HG03565 (cell line): Measurements from ENCODE around the gene PGBD5.

ENCODE experiments used
- ATAC-seq: cut with Tn5 transposase; IDR thresholded peaks from one replicate; pipeline ENCODE4 v1.9.1; 2021; ENCODE audit warnings: mild to moderate bottlenecking, moderate library complexity; ENCODE audit not compliant: unreplicated experiment

PGBD5 gene

DNA sequence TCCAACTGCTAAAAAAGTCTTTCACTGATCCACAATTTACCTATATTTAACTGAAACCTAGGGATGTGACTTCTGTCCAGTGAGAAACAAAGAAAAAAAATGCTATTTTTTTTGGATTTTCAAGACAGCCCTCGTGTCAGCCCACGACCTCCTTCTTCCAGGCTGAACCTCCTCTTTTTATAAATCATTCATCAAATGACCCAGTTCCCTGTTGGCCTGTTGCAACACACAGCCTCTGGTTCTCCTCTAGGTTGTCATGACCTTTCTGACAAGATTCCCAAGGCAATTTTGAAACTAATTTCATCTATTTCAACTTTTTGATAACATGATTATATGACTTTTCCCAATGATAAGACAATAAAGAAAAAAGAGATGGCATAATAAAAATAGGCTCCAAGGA, 74.6 kb downstream of the PGBD5 start:
- no peak for ATAC-seq

DNA sequence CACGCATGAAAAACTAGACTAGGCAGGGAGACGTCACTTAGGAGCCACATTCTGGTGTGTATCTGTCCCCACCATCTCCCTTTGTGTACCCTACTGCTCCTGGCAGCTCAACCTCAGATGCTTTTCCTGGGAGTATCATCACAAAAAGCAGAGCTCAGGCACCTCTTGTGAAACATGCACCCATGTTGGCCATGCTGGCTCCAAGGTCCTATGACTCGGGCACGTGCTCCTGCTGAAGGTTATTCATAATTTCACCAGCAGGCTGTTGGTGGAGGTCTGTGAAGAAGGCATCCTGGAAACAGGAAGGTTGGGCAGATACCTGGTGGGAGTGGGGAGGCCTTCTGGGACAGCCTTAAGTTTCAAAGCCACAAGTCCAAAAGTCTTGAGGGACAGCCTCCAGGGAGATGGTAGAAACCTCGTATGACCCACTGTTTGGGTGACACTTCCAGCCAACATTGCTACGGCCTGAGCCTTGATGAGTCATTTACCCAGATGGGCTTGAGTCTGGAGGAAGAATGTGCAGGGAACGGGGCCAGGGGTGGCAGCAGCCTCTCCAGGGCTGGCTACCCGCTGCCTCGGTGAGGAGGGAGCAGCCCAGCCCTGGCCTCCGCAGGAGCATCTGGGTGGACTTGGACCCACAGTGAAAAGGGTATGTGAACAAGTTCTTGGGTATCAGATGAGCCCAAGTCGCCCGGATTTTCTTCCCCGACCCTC, 75.8 kb downstream of the PGBD5 start:
- no peak for ATAC-seq

DNA sequence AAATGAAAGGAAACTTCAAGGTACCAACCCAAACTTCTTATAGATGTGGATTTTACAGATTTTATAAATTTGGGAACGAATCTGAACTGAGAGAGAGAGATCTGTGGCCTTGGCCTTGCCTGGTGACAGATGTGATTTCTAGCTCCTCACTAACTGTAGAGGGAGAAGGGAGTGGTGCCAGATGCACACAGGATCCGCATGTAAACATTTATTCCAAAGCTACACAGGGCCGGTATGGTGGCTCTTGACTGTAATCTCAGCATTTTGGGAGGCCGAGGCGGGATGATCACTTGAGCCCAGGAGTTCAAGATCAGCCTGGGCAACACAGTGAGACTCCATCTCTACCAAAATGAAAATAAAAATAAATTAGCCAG, 77.1 kb downstream of the PGBD5 start:
- ATAC-seq: no peak

DNA sequence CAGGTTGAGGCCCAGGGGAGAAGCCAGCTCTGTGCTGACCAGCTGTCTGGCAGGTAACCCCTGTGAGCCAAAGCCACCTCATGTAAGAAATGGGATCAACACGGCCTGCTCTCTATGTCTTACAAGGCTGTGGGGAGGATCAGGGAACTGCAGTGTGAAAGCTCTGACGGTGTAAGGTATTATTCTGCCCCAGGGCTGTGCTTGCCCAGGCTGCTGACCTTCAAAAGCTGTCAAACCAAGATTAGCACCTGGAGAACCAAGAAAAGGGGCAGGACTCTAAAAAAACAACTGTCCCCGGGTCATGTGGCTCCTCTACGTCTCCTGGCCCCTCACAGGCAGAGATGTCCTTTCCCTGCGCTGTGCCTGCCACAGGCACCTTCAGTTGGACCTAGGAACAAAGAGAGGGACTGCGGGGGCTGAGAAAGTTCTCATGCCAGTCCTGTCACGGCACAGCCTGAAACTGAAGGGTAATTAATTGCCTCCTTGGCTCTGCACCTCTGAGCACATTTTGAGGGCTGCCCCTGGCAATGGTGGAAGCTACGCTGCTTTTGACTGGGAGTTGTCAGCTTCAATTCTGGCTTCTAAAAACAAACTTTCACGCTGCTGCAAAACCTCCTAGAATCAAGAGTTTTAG, 77.6 kb downstream of the PGBD5 start:
- ATAC-seq: no peak

DNA sequence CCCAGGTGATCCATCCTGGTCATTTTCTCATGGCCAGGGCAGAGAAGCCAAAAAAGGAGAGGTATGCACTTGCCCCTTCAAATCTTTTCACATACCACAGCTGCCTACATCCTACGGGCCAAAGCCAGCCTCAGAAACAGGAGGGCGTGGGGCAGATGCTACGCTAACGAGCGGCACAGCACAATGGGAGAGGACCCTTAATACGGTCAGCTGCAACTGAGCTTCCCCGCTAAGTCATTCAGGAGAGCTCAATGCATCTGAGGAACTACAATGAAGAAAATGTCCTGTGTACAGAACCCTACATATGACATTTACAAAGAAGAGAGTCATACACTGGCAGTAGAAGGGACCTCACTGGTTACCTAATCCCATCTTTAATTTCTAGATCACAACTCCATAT, 78.2 kb downstream of the PGBD5 start:
- no peak for ATAC-seq

DNA sequence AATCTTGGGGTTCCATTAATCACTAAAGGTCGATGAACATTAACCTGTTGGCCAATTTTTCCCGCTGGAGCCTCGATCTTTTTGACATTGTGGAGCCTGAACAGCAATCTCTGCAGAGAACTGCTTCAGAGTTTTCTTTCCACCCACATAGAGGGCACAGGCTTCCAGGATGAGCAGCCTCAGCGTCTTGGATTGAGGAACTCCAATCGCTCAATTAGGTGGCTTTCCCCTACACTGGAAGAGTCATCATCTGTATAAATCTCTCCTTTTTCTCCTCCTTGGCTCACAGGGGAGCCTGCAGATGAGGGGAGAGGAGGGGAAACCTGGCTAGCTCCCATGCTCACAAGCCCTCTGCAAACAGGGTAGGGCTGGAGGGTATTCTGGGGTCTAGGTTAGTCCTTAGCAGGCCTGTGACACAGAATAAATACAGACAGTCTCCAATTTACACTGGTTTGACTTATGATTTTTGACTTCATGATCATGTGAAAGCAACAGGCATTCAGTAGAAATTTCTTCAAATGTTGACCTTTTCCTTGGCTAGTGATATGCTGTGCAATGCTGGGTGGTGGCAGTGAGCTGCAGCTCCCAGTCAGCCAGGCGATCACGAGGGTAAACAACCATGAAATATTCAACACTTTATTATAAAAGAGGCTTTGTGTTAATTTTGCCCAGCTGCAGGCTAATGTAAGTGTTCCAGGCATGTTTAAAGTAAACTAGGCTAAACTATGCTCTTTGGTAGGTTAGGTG, 80.8 kb downstream of the PGBD5 start:
- no peak for ATAC-seq

DNA sequence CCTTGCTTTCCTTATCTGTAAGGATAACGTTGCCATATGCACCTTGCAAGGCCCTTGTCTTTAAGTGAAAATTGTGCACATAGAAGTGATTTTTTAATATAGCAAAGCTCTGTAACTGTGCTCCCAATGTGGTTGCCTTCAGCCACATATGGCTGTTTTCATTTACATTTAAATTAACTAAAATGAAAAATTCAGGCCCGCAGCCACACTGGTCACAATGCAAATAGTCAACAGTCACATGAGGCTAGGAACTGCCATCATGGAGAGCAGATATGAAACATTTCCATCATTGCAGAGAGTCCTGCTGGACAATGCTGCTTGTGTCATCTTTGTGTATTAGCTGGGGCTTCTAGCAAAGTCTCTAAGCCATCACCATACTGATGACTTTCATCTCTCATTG, 83.4 kb downstream of the PGBD5 start:
- no peak for ATAC-seq

DNA sequence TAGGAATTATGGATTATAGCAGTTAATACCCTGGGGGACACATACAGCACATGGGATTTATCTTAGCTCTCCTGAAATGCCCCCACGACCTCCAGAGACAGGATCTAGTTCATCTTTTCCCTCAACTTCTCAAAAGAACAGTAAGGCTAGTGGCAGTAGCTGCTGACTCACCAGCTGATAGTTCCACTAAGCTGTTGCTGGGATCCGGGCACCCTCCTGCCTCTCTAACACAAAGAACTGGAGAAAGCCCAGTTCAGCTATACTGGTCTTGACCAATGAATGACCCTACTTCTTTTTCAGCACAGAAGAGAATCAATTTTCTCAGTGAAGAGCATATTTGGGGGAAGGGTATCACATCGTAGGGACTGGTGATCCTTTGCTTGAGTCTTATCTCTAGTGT, 84.1 kb downstream of the PGBD5 start:
- no peak for ATAC-seq

DNA sequence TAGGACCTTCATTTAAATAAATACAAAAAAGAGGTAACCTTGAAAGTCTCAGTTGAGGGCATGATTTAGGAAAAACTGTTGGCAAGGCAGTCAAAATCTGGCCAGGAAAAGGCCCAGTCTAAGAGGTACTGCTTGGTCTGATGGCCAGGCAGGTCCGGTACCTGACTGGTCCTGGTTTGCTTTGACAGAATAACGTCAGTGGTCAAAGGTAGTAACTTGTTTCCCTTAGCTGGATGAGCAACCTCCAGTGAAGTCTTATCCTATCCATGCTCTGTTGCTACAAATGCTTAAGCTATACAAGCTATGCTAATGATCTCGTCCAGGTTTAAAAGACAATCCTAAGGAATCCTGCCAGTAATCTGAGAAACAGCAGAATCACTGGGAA, 85.0 kb downstream of the PGBD5 start:
- ATAC-seq: no peak

DNA sequence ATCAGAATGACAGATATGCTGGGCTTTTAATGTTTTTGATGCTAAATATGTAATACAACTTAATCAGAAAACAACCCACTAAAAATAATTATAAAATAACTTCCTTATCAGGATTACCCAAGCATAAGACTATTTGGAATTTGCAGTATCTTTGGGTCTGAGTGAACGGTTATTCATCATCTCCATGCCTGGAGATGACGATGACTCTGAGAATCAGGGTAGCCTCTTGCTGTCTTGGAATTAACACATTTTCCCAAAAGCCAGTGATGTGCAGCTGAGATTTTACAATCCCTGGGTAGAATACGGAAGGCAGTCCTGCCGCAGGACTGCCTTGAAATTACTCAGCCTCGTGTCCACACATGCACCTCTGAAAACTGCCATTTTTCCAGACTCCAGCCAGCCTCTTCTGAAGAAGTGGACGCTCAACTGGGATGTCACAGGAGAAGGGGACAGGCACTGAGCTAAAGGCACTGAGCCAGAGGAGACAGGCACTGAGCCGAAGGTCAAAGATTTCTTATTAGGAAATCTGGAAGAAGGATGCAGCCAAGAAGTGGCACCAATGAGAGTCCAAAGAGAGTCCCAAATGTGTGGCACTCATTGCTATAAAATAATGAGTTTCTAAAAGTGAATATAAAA, 85.5 kb downstream of the PGBD5 start:
- ATAC-seq: no peak

DNA sequence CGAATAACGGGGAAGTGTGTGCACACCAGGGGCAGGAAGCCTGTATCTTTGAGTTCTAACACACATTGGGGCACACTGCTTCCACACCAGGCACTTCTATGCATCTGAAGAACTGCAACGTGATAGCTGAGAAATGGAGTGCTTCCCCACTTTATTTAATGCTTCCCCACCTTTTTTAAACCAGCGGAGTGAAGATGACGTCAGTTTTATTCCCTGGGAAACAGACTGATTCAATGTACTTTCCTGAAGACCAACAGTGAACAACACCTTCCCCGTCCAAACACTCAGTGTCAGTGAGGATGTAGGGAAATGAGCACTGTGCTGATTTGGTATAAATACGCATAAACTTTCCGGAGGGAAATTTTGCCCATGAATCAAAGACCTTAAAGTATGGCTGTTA, 87.1 kb downstream of the PGBD5 start:
- no peak for ATAC-seq

DNA sequence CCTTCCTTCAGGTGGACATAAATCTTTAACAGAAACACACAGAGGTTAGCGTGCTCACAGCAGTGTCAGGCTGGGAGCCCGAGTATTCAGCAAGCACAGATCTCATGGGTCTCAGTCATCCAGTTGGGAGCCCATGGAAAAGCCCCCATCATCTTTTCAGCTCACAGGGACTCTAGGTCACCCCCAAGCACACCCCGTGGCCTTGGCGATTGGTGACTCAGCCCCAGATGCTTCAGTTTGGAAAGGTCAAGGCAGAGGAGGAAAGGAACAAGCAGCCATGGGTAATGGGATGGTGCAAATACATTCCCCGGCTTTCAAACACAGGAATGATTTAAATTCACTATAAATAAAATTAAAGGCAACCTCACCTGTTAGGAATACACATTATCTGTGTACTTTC, 88.9 kb downstream of the PGBD5 start:
- ATAC-seq: no peak

DNA sequence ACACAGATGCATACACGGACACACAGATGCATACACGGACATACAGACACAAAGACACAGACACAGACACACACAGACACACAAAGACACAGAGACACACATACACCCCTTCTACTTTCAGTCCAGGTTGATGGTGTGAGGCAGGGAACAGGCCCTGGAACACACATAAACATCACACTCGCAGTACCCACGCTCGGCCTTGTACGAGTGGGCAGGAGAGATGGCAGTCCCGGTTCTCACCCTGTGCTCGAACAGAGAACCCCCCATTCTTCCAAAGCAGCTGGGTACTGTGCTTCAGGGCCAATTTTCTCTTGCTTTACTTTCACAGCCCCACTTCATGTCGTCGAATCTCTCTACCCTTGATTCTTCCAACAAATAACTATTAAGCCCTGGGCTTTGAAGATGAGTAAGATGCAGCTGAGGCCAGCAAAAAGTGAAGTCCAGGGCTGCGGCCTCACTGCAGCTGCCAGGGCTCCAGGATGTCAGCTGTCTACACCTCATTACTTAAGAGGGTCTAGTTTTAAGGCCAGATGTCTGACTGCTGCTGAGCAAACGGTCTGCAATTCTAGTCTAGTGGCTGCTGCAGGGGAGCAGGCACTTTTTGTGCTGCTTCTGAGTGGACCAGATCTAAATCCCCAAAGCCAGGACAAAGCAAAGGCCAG, 90.1 kb downstream of the PGBD5 start:
- no peak for ATAC-seq

DNA sequence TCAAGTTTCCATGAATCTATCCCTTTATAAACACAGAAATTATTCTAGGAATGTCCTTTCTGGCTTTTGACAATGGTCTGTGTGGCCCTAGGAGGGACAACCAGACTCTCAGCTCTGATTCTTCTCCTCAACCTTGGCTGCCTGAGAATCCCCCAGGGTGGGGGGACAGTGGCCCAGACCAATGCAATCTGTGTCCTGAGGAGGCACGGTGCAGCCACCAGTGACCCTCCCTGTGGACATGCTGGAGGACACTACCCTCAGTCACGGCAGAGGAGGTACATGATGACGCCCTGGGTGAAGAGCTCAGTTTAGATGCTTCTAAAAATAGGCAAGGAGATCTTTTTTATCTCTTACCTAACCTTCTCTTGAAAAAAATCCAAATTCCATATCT, 91.7 kb downstream of the PGBD5 start:
- ATAC-seq: no peak

DNA sequence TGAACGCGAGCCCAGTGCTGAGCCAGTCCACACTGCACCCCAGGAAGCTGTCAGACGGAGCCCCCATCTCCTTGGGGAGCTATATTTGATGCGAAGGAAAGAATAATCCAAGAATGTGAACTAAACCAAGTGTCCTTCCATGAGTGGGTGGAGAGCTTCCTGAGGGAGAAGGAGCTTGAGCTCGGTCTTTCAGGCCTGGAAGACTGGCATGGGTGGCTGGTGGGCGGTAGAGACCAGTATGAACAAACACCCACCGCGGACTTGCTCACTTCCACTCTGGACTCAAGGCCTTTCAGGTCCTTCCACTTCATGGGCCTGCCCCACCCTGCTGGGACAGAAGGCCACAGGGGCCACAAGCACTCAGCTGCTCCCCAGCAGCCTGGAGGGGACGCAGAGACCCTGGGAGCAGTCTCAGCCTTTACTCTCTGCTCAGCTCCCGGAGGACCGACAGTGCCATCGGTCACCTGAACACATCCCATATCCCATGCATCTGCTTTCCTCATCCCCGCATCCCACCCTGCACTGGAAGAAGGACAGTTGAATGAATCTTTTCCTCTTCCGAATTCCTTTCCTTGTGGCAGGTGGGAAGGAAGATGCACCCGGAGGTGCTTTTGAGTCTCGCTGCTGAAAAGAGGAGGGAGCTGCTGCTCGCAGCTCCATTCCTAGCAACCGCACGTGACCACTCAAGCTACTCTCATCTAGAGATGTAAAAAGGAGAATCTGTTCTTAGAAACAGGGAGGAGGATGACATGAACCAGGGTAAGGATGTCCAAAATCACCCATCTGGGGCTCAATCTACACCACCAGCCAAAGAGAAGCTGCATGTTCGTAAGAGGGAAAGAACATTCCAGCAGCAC, 92.3 kb downstream of the PGBD5 start:
- ATAC-seq: no peak

DNA sequence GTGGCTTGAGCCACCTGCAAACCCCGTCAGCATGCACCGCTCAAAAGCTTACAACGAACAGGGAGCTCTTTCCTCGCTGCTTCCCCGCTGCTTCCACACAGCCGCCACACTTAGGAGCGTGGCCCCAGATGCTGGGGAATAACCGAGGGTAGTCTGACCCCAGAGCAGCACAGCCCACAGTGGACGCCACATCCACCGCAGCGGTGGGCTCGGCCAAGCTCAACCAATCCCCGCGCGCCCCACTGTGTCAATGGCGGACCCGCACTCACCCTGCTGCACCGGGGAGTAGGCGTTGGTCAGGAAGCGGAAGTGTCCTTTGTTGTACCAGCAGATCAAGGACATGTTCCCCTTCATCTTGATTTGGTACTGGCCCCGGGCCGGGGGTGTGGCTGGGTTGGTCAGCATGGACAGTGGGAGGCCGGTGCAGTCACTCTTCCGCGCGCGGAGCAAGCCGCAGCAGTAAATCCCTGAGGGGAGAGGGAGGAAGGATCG, 93.5 kb downstream of the PGBD5 start:
- ATAC-seq: no peak

DNA sequence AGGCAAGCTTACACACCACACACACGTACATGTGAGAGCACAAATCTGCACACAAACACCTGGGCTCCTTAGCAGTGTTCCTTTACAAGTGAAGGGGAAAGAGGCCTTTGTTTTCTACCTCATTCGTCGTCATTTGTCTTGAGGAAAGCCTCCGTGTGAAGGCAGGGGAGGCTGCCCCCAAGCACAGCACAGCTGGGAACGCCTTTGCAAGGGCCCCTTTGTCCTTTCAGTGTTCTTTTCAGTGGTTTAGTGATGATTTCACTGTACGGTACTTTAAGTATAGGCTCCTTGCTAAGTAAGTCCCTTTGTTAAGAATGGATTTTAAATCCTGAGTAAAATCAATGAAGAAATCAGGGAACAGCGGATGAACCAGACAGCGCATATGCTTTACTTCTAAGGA, 94.1 kb downstream of the PGBD5 start:
- no peak for ATAC-seq

DNA sequence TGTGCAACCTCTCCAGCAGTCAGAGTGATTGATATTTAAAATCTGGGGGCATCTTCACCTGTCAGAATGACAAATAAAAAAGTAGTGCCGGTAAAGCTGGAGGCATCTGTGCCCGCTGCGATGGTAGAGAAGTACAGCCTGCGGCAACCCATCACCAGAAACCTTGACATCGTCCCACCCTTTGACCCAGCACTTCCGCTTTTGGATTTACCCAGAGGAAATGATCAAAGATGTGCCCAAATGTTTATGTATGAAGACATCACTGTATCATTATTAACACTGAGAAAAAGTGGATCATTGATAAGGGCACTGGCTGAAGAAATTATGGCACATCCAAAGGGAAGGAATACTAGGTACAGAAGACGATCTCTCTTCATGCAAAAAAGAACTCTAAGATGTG, 96.0 kb downstream of the PGBD5 start:
- ATAC-seq: no peak

DNA sequence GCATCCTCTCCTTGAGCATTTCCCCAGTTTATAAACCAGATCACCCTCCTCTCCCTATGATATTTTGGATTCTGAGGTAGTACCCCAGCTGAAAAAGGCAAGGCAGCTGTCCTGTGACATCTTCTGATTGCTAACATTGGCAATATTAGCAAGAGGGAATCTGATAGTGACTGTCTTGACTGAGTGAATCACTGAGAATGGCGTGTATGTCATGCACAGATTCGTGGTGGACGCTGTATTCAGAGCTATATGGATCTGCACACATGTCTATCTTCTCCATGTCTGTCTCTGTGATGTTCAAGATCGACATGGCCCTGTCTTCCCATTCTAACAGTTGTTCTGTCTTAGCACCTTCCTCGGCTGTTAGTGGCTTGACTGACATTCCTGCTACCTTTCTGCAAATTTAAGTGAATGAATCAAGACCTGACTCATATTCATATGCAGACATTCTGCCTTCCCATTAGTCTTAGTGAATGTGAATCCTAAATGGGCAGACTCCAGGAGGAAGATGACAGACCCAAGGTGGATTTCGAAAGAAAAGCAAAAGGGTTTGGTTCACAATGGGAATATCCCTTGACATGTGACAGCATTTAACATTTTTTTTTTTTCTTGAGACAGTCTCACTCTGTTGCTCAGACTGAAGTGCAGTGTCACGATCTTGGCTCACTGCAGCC, 97.7 kb downstream of the PGBD5 start:
- ATAC-seq: no peak

DNA sequence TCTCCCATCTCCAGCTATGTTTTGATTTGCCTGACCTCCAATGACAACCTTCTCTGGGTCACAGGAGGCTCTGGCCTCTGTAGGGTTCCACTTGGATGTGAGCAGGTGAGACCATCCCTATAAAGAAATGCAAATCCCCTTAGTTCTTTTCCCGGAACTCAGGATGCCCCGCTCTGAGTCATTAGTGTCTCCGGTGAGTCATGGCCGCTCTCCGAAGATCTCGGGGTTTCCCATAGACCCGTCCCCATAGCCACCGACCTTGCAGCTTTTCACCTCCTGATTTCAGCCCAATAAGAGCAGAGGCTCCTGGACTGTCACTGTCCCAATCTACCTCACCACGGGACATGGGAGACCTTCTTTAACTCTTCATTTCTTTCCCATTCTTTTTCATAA, 98.2 kb downstream of the PGBD5 start:
- ATAC-seq: no peak
